ENCODE results near the gene MSRB1.

MSRB1 gene

DNA sequence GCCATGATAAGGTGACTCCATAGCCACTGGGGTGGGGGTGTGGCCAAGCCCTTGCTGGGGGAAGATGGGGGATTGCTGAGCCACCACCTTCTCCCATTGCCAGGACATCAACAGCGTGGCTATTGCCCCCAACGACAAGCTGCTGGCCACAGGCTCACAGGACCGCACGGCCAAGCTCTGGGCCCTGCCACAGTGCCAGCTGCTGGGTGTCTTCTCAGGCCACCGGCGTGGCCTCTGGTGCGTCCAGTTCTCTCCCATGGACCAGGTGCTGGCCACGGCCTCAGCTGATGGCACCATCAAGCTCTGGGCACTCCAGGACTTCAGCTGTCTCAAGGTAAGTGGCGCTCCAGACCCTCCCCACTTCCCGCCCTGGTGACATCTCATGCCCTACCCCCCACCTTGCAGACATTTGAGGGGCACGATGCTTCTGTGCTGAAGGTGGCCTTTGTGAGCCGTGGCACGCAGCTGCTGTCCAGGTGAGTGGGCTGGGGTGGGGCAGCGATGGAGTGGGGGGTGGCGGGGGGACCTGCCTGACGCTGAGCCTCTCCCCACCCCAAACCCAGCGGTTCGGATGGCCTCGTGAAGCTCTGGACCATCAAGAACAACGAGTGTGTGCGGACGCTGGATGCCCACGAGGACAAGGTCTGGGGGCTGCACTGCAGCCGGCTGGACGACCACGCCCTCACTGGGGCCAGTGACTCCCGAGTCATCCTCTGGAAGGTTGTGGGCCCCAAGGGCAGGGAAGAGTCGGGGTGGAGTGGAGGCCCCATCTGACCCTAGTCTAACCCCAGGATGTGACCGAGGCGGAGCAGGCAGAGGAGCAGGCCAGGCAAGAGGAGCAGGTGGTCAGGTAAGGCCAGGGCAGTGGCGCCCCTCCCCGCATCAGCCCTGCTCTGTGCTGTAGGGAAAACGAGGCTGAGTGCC, 34.2 kb upstream of the MSRB1 start:
- H2AFZ ChIP-seq (ENCODE audit: low read depth, low read length): no peak overlapping the region
- H3K27me3 ChIP-seq (ENCODE audit: low read depth, low read length): no peaks in the 10 kb centered on the region
- peaks cover 6% of the 10 kb centered on the region for H3K4me1 ChIP-seq (ENCODE audit: low read length)
- no peaks in the 10 kb centered on the region for H4K20me1 ChIP-seq (ENCODE audit: insufficient read depth, low read length)
- H3K36me3 ChIP-seq (replicated peaks; ENCODE audit: low read depth, low read length): peaks cover 21% of the 10 kb centered on the region
- no peak overlapping the region for H3K4me2 ChIP-seq (ENCODE audit: low read length)
- H3K9ac ChIP-seq (ENCODE audit: low read length): no peak overlapping the region
- TF ChIP-seq EZH2phosphoT487 (IDR thresholded peaks at IDR 0.05; ENCODE audit: low read depth): no peak
- peaks cover 21% of the 10 kb centered on the region for H3K79me2 ChIP-seq (ENCODE audit: low read length)
- no peaks in the 10 kb centered on the region for H3K9me3 ChIP-seq (ENCODE audit: insufficient read depth, low read length)
- H3K27ac ChIP-seq (ENCODE audit: low read length): no peak overlapping the region
- H3K4me3 ChIP-seq (ENCODE audit: low read length): no peak overlapping the region

DNA sequence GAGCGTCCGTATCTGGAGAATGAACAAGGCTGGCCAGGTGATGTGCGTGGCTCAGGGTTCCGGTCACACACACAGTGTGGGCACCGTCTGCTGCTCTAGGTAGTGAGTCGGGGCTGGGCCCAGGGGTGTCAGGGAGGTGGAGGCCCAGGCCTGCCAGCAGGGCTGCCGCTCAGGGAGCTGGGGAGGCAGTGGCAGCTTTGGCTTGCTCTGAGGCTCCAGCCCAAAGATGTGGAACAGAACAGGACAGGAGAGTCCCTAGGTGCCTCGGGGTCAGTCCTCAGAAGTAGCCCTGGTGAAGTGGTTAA, 33.2 kb upstream of the MSRB1 start:
- Histone ChIP-seq H4K20me1 (ENCODE audit: insufficient read depth, low read length) (no peaks in the 10 kb centered on the region), H3K4me3 (ENCODE audit: low read length) (no peak overlapping the region), H3K27ac (ENCODE audit: low read length) (no peak overlapping the region), H3K36me3 (replicated peaks; ENCODE audit: low read depth, low read length) (peaks cover 21% of the 10 kb centered on the region), H3K4me2 (ENCODE audit: low read length) (no peak overlapping the region), H3K9ac (ENCODE audit: low read length) (no peak overlapping the region), H2AFZ (ENCODE audit: low read depth, low read length) (no peak overlapping the region), H3K4me1 (ENCODE audit: low read length) (peaks cover 6% of the 10 kb centered on the region), H3K9me3 (ENCODE audit: insufficient read depth, low read length) (no peaks in the 10 kb centered on the region), H3K27me3 (ENCODE audit: low read depth, low read length) (no peaks in the 10 kb centered on the region), H3K79me2 (ENCODE audit: low read length) (peaks cover 29% of the 10 kb centered on the region)
- TF ChIP-seq EZH2phosphoT487 (IDR thresholded peaks at IDR 0.05; ENCODE audit: low read depth): no peak
- TF ChIP-seq, protein P1, sequence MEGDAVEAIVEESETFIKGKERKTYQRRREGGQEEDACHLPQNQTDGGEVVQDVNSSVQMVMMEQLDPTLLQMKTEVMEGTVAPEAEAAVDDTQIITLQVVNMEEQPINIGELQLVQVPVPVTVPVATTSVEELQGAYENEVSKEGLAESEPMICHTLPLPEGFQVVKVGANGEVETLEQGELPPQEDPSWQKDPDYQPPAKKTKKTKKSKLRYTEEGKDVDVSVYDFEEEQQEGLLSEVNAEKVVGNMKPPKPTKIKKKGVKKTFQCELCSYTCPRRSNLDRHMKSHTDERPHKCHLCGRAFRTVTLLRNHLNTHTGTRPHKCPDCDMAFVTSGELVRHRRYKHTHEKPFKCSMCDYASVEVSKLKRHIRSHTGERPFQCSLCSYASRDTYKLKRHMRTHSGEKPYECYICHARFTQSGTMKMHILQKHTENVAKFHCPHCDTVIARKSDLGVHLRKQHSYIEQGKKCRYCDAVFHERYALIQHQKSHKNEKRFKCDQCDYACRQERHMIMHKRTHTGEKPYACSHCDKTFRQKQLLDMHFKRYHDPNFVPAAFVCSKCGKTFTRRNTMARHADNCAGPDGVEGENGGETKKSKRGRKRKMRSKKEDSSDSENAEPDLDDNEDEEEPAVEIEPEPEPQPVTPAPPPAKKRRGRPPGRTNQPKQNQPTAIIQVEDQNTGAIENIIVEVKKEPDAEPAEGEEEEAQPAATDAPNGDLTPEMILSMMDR (IDR thresholded peaks at IDR 0.05; ENCODE audit: low read depth, low read length): no peak

DNA sequence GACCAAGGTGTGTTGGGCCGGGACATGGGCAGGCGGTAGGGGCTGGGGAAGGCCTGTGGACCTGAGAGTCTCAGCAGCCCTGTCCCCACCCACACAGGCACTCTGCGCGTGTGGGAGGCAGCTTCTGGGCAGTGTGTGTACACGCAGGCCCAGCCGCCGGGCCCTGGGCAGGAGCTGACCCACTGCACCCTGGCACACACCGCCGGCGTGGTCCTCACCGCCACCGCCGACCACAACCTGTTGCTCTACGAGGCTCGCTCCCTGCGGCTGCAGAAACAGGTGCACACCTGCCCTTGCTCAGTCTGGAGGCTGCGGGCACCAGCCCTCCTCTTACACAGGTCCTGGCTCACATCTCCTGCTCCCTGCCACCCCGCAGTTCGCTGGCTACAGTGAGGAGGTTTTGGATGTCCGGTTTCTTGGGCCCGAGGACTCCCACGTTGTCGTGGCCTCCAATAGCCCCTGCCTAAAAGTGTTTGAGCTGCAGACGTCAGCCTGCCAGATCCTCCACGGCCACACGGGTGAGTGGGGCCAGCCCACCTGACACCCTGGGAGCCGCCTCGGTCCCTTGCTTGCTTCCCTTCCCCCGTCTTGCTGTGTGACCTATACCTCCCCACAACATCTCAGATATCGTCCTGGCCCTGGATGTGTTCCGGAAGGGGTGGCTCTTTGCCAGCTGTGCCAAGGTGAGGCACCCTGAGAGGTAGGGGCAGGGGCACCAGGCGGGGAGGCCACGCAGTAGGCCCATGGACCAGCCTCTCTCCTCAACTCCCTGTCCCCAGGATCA, 32.6 kb upstream of the MSRB1 start:
- H3K9me3 ChIP-seq (ENCODE audit: insufficient read depth, low read length): no peaks in the 10 kb centered on the region
- no peak for TF ChIP-seq EZH2phosphoT487 (IDR thresholded peaks at IDR 0.05; ENCODE audit: low read depth)
- TF ChIP-seq, protein P1 (IDR thresholded peaks at IDR 0.05; ENCODE audit: low read depth, low read length): no peak
- no peaks in the 10 kb centered on the region for H4K20me1 ChIP-seq (ENCODE audit: insufficient read depth, low read length)
- no peak overlapping the region for H3K27ac ChIP-seq (ENCODE audit: low read length)
- no peak overlapping the region for H3K4me3 ChIP-seq (ENCODE audit: low read length)
- no peak overlapping the region for H2AFZ ChIP-seq (ENCODE audit: low read depth, low read length)
- peaks cover 21% of the 10 kb centered on the region for H3K36me3 ChIP-seq (replicated peaks; ENCODE audit: low read depth, low read length)
- no peaks in the 10 kb centered on the region for H3K27me3 ChIP-seq (ENCODE audit: low read depth, low read length)
- no peak overlapping the region for H3K9ac ChIP-seq (ENCODE audit: low read length)
- no peak overlapping the region for H3K4me2 ChIP-seq (ENCODE audit: low read length)
- peaks cover 34% of the 10 kb centered on the region for H3K79me2 ChIP-seq (ENCODE audit: low read length)
- H3K4me1 ChIP-seq (ENCODE audit: low read length): peaks cover 11% of the 10 kb centered on the region

DNA sequence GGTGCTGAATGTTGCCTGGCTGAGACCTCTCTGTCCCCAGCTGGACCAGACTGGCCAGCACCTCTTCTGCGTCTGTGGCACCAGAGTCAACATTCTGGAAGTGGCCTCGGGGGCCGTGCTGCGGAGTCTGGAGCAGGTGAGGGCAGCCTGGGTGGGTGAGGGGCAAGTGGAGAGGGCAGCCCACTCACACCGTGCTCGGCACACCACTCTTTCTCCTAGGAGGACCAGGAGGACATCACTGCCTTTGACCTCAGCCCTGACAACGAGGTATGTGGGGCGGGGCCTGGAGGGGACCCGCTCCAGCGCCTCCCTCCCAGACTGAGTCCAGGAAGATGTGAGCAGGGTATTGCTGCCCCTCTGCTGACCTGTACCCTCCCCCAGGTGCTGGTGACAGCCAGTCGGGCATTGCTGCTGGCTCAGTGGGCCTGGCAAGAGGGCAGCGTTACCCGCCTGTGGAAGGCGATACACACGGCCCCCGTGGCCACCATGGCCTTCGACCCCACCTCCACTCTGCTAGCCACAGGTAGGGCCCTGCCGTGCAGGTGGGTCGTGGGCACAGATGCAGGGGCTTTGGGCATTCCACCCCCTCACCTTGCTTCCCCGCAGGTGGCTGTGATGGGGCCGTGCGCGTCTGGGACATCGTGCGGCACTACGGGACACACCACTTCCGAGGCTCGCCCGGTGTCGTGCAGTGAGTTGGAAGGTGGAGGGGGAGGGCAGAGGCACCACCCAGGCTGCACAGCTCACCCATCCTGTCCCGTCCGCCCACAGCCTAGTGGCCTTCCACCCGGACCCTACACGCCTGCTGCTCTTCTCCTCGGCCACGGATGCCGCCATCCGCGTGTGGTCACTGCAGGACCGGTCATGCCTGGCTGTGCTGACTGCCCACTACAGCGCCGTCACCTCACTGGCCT, 31.4 kb upstream of the MSRB1 start:
- Histone ChIP-seq H3K4me3 (ENCODE audit: low read length) (no peak overlapping the region), H3K4me1 (ENCODE audit: low read length) (peaks cover 14% of the 10 kb centered on the region), H3K27me3 (ENCODE audit: low read depth, low read length) (no peaks in the 10 kb centered on the region), H2AFZ (ENCODE audit: low read depth, low read length) (no peak overlapping the region), H3K4me2 (ENCODE audit: low read length) (no peak overlapping the region), H3K36me3 (replicated peaks; ENCODE audit: low read depth, low read length) (peaks cover 21% of the 10 kb centered on the region), H3K79me2 (ENCODE audit: low read length) (peaks cover 36% of the 10 kb centered on the region), H3K9ac (ENCODE audit: low read length) (no peak overlapping the region), H3K9me3 (ENCODE audit: insufficient read depth, low read length) (no peaks in the 10 kb centered on the region), H3K27ac (ENCODE audit: low read length) (no peak overlapping the region), H4K20me1 (ENCODE audit: insufficient read depth, low read length) (no peaks in the 10 kb centered on the region)
- TF ChIP-seq EZH2phosphoT487 (IDR thresholded peaks at IDR 0.05; ENCODE audit: low read depth): no peak
- TF ChIP-seq, protein P1 (IDR thresholded peaks at IDR 0.05; ENCODE audit: low read depth, low read length): no peak
